ENCODE measurements around the gene PTPRD. TPM values are rescaled to one million over a fixed set of nuclear protein-coding genes. Genes with fewer than 3 reads are reported as not detected.

The PTPRD gene
- total RNA-seq, 1 experiment from 2014 or later = 32.5 TPM

- Histone ChIP-seq H4K91ac (ENCODE audit: insufficient read length, low read depth, low read length) (no peak overlapping the region), H3K56ac (ENCODE audit: insufficient read length, low read depth, low read length) (no peak overlapping the region), H3K27ac (ENCODE audit: insufficient read length, low read depth, low read length) (no peak overlapping the region), H2BK15ac (ENCODE audit: low read depth, low read length) (no peak overlapping the region), H2BK20ac (ENCODE audit: low read depth, low read length, poor library complexity, severe bottlenecking) (no peak overlapping the region), H4K8ac (replicated peaks; ENCODE audit: insufficient read length, low read depth, low read length) (no peak overlapping the region), H3K23me2 (ENCODE audit: insufficient read length, low read depth, low read length, poor library complexity, severe bottlenecking) (no peaks in the 10 kb centered on the region), H2BK120ac (ENCODE audit: low read depth, low read length, poor library complexity, severe bottlenecking) (no peak overlapping the region), H3K79me2 (ENCODE audit: insufficient read depth, low read length) (no peaks in the 10 kb centered on the region), H3K27me3 (ENCODE audit: insufficient read depth, low read length) (no peaks in the 10 kb centered on the region), H2AK5ac (ENCODE audit: insufficient read length, low read length) (no peak overlapping the region), H3K18ac (ENCODE audit: insufficient read length, low read depth, low read length) (no peak overlapping the region), H4K5ac (ENCODE audit: insufficient read length, low read depth, low read length) (no peak overlapping the region), H3K9ac (ENCODE audit: extremely low read depth, insufficient read length, low read length) (no peak overlapping the region), H2AFZ (ENCODE audit: low read length) (no peak overlapping the region), H3K14ac (ENCODE audit: insufficient read depth, low read length) (no peak overlapping the region), H3K79me1 (ENCODE audit: insufficient read depth, low read depth, low read length, poor library complexity, severe bottlenecking) (no peaks in the 10 kb centered on the region), H3K9me3 (ENCODE audit: control insufficient read depth, low read depth, low read length) (no peaks in the 10 kb centered on the region), H3K4me2 (ENCODE audit: insufficient read depth, insufficient read length, low read length) (no peak overlapping the region), H2BK12ac (ENCODE audit: insufficient read length, low read depth, low read length) (no peak overlapping the region), H3T11ph (ENCODE audit: low read length) (no peak overlapping the region), H4K20me1 (ENCODE audit: control insufficient read depth, insufficient read depth, insufficient read length) (no peaks in the 10 kb centered on the region), H3K4ac (ENCODE audit: low read depth, low read length) (no peak overlapping the region), H3K4me1 (ENCODE audit: insufficient read depth, low read length) (no peaks in the 10 kb centered on the region), H3K23ac (ENCODE audit: insufficient read length, low read depth, low read length) (no peak overlapping the region), H2BK5ac (ENCODE audit: insufficient read length, low read length) (no peak overlapping the region)
- Mint-ChIP-seq H3K36me3 (ENCODE audit: insufficient read depth in 1 of 3, low read depth in 3 of 3) (no peaks in the 10 kb centered on the region), H3K27me3 (ENCODE audit: low read depth) (no peaks in the 10 kb centered on the region), H3K9me3 (no peaks in the 10 kb centered on the region), H3K4me1 (0 out of 4 replicates have a peak, but pooled peaks cover 0 to 2% of the 10 kb centered on the region in 2 experiments), H3K4me3 (no peak overlapping the region), H3K27ac (no peak overlapping the region)
- no peak for DNase-seq
- no CpG with 5 or more reads among the region's 2 CpGs for WGBS (ENCODE audit: extremely low coverage, insufficient read length, low lambda C conversion rate)
- no peak for TF ChIP-seq CTCF (conservative IDR thresholded peaks at IDR 0.05)
These were observed 2155.0 kb downstream of the PTPRD start for GRCh38 chr9:8457816-8458215.

Measured in H9 (cell line).